GM23248 (cell line): ENCODE results near the gene FRZB.

ENCODE experiments used
- EZH2 ChIP-seq: fragments of 200-600 bp; sonication (generic); IDR thresholded peaks from 2 replicates; pipeline ENCODE4 v1.6.1; 2018; ENCODE audit warnings: antibody characterized with exemption, mild to moderate bottlenecking; ENCODE audit not compliant: insufficient read depth, poor library complexity, severe bottlenecking
- EZH2phosphoT487 ChIP-seq: fragments of 200-600 bp; sonication (generic); IDR thresholded peaks from 2 replicates; pipeline ENCODE4 v1.6.1; 2018; ENCODE audit warnings: antibody characterized with exemption, moderate library complexity, mild to moderate bottlenecking, low read depth; ENCODE audit not compliant: insufficient read depth

GRCh38 chr2:182913064-182913463, 46.6 kb upstream of the FRZB start:
- TF ChIP-seq EZH2phosphoT487 (no peak), EZH2 (no peak)
